ENCODE results near the gene MAPK6.

The MAPK6 gene

DNA sequence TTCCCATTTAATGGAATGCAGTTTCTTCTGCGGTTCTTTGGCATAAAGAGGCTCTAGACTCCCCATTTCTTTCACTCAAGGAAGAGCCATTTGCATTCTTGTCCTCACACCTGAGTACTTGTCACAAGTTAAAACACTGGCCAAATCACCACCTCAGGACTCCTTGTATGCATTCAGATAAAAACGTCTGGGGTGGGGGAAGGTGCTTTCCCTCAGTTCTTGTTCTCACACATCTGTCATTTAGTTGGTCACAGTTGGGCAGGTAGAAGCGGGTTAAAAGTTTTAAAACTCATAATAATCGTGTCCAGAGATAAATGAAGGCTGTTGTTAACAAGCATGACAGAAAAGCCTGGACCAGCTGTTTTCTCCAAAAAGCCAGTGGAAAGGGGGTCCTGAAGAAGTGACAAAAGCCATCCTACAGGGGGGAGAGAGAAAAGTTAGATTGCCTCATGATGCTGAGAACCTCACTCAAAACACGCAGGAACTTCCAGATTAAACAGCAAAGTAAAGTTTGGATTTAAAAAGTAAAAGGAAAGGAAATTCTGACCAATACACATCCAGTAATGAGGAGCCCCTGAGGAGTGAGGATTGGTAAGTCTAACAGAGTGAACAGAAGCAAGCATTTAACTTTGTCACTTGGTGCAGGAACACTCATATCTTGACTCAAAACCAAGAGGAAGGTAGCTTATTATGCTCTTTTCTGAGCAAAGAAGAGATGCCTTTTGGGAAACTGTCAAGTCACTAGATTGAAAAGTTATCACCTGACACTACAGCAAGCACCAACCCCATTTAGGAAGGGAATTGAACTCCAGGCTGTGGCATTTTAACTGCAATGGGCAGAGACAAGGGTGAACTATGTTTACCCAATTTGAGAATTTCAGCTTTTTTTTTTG is 90.8 kb downstream of the MAPK6 start:
- H3K36me3 ChIP-seq (ENCODE audit: control insufficient read depth, insufficient read depth, low read length), result no peaks in the 10 kb centered on the region
- no peak overlapping the region for H3K9ac ChIP-seq (ENCODE audit: low read length)
- no peaks in the 10 kb centered on the region for H3K9me3 ChIP-seq (ENCODE audit: control insufficient read depth, insufficient read depth, low read depth, low read length)
- H3K4me1 ChIP-seq (ENCODE audit: control insufficient read depth, insufficient read depth, low read length), result peaks cover 6% of the 10 kb centered on the region; the same call in 1 of the 2 replicates
- H3K27me3 ChIP-seq (ENCODE audit: control insufficient read depth, insufficient read depth, low read length), result peaks cover 23% of the 10 kb centered on the region
- no peak overlapping the region for H3K27ac ChIP-seq (ENCODE audit: low read depth, low read length)
- H3K4me3 ChIP-seq (ENCODE audit: low read depth, low read length), result no peak overlapping the region

DNA sequence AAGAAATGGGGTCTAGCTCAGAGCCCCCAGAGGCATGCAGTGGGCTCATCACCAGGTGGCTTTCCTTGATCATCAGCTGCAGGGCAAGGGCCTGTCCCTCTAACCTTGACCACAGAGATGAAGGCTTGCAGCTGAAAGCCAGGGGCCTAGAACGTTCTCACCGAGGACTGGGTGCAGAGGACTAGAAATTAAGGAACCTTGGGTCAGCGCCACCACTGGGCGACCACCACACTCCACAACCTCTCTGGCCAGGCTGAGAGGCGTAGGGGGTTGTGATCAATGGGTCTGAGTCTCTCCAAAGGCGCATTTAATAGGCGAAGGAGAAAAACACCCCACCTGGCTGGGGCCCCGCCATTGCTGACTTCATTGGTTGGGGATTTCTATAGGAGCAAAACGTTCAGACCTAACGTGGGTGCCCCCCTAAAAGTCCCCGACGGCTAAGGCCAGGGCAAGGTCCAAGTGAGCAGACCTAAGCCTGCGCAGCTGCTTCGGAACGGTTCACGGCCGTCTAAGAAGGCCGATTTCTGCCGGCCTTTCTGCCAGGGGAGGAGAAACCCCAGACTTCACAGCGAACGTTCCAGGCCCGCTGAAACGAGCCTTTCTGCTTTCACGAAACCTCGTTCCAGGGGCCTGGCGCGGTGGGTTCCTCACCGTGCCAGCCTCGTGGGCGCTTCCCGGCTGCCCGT is 92.6 kb downstream of the MAPK6 start:
- Histone ChIP-seq H3K4me1 (ENCODE audit: control insufficient read depth, insufficient read depth, low read length) (peaks cover 8% of the 10 kb centered on the region; the same call in 1 of the 2 replicates), H3K4me3 (ENCODE audit: low read depth, low read length) (peak overlapping the region; percentile 43; the same call in 1 of the 2 replicates), H3K9ac (ENCODE audit: low read length) (no peak overlapping the region), H3K9me3 (ENCODE audit: control insufficient read depth, insufficient read depth, low read depth, low read length) (no peaks in the 10 kb centered on the region), H3K27me3 (ENCODE audit: control insufficient read depth, insufficient read depth, low read length) (peaks cover 23% of the 10 kb centered on the region), H3K36me3 (ENCODE audit: control insufficient read depth, insufficient read depth, low read length) (no peaks in the 10 kb centered on the region), H3K27ac (ENCODE audit: low read depth, low read length) (no peak overlapping the region)

DNA sequence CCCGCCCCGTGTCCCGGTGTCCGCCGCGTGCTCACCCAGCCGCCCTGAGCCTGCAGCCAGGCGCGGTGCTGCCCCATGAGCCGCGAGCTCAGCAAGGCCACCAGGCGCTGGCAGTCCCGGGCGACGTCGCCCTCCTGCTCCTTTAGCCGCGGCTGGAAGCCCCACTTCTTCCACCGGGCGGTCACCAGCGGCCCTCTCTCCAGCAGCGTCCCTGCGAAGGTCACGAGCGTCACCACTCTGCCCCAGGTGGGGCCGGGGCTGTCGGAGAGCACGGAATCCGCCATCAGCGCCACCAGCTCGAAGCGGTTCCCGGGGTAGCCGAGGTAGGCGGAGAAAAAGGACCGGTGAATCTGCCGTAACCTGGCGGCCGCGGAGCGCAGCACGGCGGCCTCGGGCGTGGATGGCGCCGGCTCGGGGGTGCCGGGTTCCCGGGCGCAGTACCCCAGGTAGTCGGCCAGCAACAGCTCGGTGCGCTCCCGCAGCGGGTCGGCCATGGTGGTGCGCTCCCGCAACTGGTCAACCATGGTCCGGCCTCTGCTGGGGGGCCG is 93.3 kb downstream of the MAPK6 start:
- Histone ChIP-seq H3K4me1 (ENCODE audit: control insufficient read depth, insufficient read depth, low read length) (peaks cover 8% of the 10 kb centered on the region; the same call in 1 of the 2 replicates), H3K9me3 (ENCODE audit: control insufficient read depth, insufficient read depth, low read depth, low read length) (no peaks in the 10 kb centered on the region), H3K27me3 (ENCODE audit: control insufficient read depth, insufficient read depth, low read length) (peaks cover 23% of the 10 kb centered on the region), H3K9ac (ENCODE audit: low read length) (no peak overlapping the region), H3K27ac (ENCODE audit: low read depth, low read length) (no peak overlapping the region), H3K4me3 (ENCODE audit: low read depth, low read length) (peak overlapping the region; percentile 43; the same call in 1 of the 2 replicates), H3K36me3 (ENCODE audit: control insufficient read depth, insufficient read depth, low read length) (no peaks in the 10 kb centered on the region)

DNA sequence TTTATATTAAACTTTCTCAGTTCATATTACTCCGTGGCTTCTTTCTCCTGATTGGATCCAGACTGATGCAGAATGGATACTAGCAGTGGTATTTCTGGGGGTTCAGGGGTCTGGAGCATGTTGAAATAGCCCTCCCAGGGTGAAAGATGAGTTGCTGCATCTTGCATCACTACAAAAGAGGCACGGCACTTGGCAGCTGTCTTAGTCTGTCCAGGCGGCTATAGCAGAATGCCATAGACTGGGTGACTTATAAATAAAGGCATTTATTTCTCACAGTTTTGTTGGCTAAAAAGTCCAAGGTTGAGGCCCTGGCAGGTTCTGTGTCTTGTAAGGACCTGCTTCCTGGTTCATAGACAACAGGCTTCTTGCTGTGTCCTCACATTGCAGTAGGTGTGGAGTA is 94.2 kb downstream of the MAPK6 start:
- H3K27me3 ChIP-seq (ENCODE audit: control insufficient read depth, insufficient read depth, low read length), result peaks cover 23% of the 10 kb centered on the region

DNA sequence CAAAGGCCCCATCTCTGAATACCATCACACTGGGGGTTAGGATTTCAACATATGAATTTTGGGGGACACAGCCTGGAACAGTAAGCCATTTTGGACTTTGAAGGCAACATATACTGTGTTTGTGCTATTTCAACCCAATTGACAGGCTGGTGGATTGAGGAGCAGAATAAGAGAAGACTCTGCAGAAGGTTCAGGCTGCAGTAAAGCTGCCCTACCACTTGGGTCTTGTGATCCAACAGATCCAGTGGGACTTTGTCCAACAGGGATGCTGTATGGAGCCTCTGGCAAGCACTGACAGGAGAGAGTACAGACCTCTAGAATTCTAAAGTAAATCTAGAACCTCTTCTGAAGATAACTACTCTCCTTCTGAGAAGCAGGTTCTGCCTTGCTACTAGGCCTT is 94.7 kb downstream of the MAPK6 start:
- peaks cover 8% of the 10 kb centered on the region; the same call in 1 of the 2 replicates for H3K4me1 ChIP-seq (ENCODE audit: control insufficient read depth, insufficient read depth, low read length)
- H3K4me3 ChIP-seq (ENCODE audit: low read depth, low read length), result no peak overlapping the region
- H3K36me3 ChIP-seq (ENCODE audit: control insufficient read depth, insufficient read depth, low read length), result no peaks in the 10 kb centered on the region
- H3K9ac ChIP-seq (ENCODE audit: low read length), result no peak overlapping the region
- peaks cover 23% of the 10 kb centered on the region for H3K27me3 ChIP-seq (ENCODE audit: control insufficient read depth, insufficient read depth, low read length)
- no peaks in the 10 kb centered on the region for H3K9me3 ChIP-seq (ENCODE audit: control insufficient read depth, insufficient read depth, low read depth, low read length)
- H3K27ac ChIP-seq (ENCODE audit: low read depth, low read length), result no peak overlapping the region

More for the DNA sequence above, 94.2 kb downstream of the MAPK6 start:
- Histone ChIP-seq H3K9me3 (ENCODE audit: control insufficient read depth, insufficient read depth, low read depth, low read length) (no peaks in the 10 kb centered on the region), H3K4me3 (ENCODE audit: low read depth, low read length) (no peak overlapping the region), H3K9ac (ENCODE audit: low read length) (no peak overlapping the region), H3K27ac (ENCODE audit: low read depth, low read length) (no peak overlapping the region), H3K4me1 (ENCODE audit: control insufficient read depth, insufficient read depth, low read length) (peaks cover 8% of the 10 kb centered on the region; the same call in 1 of the 2 replicates), H3K36me3 (ENCODE audit: control insufficient read depth, insufficient read depth, low read length) (no peaks in the 10 kb centered on the region)

DNA sequence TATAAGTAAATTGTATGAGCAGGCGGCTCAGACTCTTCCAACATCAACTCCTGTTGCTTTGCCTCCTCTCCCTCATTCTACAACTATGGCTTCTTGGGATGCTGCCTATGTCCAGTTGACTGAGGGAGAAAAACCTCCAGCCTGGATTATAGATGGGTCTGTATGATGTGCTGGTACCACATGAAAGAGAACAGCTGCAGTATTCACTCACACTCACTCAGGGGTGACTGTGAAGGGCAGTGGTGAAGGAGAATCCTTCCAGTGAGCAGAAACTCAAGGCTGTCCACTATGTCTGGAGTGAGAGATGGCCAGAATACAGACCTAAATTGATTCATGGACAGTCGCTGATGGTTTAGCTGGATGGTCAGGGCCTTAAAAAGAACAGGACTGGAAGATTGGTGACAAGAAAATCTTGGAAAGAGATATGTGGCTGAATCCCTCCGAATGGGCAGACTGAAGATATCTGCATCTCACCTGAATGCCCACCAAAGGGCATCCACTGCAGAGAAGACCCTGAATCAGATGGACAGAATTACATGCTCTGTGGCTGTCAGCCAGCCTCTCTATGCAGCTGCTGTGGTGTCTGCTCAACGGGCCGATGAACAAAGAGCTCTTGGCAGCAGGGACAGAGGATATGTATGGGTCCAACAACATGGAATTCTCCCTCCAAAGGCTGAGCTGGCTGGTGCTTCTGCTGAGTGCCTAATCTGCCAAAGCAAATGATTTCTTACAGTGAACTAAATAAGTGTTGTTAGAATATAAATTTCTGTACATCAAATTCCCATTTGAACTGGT is 95.4 kb downstream of the MAPK6 start:
- H3K36me3 ChIP-seq (ENCODE audit: control insufficient read depth, insufficient read depth, low read length), result no peaks in the 10 kb centered on the region
- H3K27me3 ChIP-seq (ENCODE audit: control insufficient read depth, insufficient read depth, low read length), result peaks cover 23% of the 10 kb centered on the region
- H3K4me1 ChIP-seq (ENCODE audit: control insufficient read depth, insufficient read depth, low read length), result peaks cover 6% of the 10 kb centered on the region; the same call in 1 of the 2 replicates
- no peak overlapping the region for H3K4me3 ChIP-seq (ENCODE audit: low read depth, low read length)
- H3K27ac ChIP-seq (ENCODE audit: low read depth, low read length), result no peak overlapping the region
- H3K9me3 ChIP-seq (ENCODE audit: control insufficient read depth, insufficient read depth, low read depth, low read length), result no peaks in the 10 kb centered on the region
- H3K9ac ChIP-seq (ENCODE audit: low read length), result no peak overlapping the region

DNA sequence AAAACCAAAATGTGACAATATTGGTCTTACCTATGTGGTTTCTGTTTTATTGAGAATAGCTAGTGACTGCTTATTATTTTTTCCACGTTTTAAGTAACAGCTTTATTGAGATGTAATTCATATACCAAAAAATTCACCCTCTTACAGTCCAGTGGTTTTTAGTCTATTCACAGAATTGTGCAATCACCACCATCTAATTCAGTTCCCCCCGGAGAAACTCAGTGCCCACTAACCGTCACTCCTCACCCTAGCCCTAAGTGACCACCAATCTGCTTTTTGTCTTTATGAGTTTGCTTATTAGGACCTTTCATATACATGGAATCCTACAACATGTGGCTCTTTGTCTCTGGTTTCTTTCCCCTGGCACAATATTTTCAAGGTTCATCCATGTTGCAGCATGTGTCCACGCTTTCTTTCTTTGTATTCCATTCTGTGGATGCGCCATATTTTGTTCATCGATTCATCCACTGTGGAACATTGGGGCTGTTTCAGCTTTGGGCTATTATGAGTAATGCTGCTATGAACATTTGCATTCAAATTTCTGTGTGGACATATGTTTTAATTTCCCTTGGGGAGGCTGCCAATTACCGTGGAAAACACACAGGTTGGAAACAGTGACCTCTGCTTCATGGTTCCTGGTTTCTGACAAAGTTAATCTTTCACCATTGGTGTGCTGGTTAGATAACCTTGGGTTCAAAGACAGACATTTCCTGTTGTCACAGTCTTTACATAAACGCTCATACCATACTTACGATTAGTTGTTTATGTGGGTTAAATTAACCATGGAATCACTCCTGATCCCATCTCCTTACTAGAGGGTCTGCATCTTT is 96.8 kb downstream of the MAPK6 start:
- Histone ChIP-seq H3K27ac (ENCODE audit: low read depth, low read length) (no peak overlapping the region), H3K4me1 (ENCODE audit: control insufficient read depth, insufficient read depth, low read length) (peaks cover 2% of the 10 kb centered on the region; the same call in 1 of the 2 replicates)

More for the DNA sequence above, 96.8 kb downstream of the MAPK6 start:
- peaks cover 21% of the 10 kb centered on the region for H3K27me3 ChIP-seq (ENCODE audit: control insufficient read depth, insufficient read depth, low read length)
- no peaks in the 10 kb centered on the region for H3K9me3 ChIP-seq (ENCODE audit: control insufficient read depth, insufficient read depth, low read depth, low read length)
- no peaks in the 10 kb centered on the region for H3K36me3 ChIP-seq (ENCODE audit: control insufficient read depth, insufficient read depth, low read length)
- no peak overlapping the region for H3K9ac ChIP-seq (ENCODE audit: low read length)
- H3K4me3 ChIP-seq (ENCODE audit: low read depth, low read length), result no peak overlapping the region
